ENCODE measurements around the gene RAPGEF1. TPM values are rescaled to one million over a fixed set of nuclear protein-coding genes. Genes with fewer than 3 reads are reported as not detected.

RAPGEF1 gene
- total RNA-seq, 1 donor from 2014 or later: 32.1 TPM

DNA sequence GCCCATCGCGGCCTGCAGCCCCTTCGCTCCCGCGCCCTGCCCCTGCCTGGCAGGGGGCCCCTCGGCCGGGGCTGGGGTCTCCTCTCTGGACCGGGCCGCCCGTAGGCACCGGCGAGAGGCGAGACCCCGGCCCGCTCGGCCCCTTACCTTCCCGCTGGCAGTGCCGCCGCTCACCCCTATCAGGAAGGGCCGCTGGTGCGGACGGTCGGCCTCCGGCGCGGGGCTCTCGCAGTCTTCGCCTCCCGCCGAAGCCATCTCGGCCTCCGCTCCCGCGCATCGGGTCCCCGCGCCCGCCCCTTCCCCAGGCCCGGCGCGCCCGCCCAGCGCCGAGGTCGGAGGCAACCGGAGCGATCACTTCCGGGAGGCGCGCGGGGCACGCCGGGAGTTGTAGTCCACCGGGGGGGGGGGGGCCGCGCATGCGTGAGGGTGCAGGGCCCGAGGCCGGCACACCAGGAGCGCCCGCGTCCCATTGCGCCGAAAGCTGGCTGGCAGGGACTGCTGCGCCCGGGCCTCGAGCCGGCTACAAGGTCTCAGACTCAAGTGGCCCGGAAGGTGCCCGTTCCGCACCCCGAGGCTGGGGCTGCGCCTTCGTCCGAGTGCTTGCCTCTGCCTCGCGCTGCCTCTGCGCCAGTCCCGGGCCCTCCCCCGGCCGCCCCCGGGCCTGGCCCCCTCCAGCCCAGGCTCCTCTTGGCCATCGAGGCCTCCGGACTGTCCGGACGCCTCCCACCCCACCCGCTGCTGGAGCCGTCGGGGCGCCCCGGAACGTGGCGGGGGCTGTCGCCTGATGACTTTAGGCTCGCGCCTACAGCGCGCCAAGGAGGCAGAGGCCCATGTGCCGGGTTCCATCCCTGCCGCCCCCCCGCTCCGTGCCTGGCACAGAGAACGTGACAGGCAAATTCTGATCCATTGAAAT lies 208.7 kb downstream of the RAPGEF1 start, which contains the start of gene UCK1:
TSS of gene UCK1 (minus strand) at position 344 of the 913 bp plus-strand sequence. CDS start at position 255, 89 bp downstream.
- DNase-seq (ENCODE audit: low read depth in 2 of 2): peak; percentile 82 to 89

- DNase-seq (ENCODE audit: low read depth in 2 of 2): peak; percentile 34 to 56
Observed at GRCh38 chr9:131530546-131530919, 209.3 kb downstream of the RAPGEF1 start.

GRCh38 chr9:131529597-131530545 lies 210.0 kb downstream of the RAPGEF1 start:
- no peak for DNase-seq (ENCODE audit: low read depth in 2 of 2)

DNA sequence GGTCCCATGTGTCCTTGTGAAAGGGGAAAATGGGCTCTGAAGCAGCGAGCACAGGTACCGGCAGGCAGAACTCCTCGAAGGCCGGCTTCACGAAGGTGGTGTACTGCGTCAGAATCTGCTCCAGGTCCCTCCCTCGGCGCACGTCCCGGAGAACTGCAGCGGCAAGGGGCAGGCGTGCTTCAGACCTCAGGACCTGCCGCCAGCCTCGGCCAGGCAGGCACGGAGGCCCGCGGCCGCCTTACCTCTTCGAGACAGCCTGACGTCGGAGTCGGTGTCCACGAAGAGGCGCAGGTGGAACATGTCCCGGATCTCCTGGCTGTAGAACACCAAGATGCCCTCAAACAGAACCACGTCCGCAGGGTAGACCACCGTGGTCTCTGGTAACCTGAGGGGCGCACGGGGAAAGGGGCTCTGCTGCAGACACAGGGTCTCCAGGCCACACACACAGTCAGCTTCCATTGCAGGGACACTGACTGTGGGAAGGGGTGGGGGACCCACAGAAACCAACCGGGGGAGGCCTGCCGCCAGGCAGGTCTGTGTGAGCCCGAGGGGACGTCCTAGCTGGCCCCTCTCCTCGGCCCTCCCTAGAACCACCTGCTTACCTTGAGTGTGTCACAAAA lies 210.9 kb downstream of the RAPGEF1 start:
- no peak for DNase-seq (ENCODE audit: low read depth in 2 of 2)

DNA sequence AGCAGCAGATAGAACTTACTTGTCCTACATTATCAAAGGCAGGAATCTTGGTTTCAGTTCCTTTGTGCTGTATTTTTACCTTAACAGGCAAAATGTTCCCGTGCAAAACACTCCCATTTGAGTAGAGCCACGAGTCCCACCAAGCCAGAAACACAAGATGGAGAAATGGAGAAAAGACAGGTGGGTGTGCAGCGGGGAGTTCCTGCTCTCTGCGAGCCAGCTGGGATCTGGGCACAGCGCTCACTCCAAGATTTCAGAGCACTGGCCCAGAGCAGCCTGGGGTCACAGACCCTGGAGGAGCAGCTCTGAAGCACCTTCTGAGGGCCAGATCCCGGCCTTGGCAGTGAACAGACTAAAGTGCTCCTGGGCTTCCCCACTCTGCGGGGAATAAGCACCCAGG lies 211.7 kb downstream of the RAPGEF1 start:
- no peak for DNase-seq (ENCODE audit: low read depth in 2 of 2)

Other genes starting within 250 kb of the RAPGEF1 start
- gene POMT1, start 237.2 kb downstream of the RAPGEF1 start, total RNA-seq: 20.3 and 27.2 TPM in 2 replicates
- 12.4 and 14.9 TPM in 2 replicates for gene UCK1, start 208.8 kb downstream of the RAPGEF1 start, total RNA-seq
- not detected in 2 replicates for gene PRRT1B, start 194.6 kb downstream of the RAPGEF1 start, total RNA-seq